HUDEP-2 (cell line): Measurements from ENCODE around the gene ALG6.
A peak's percentile ranks its signal among the peaks of the same experiment; 100 is the strongest.

Experiments
- DNase-seq, 76 experiments: peaks; one replicate each; lab custom pipeline; 2025; ENCODE audit not compliant: unreplicated experiment in 76 of 76; lab: John Stamatoyannopoulos, UW

The ALG6 gene

GRCh38 chr1:63367215-63368103 lies at the start of gene ALG6:
Gene ALG6 (plus strand): TSS chr1:63367627. CDS start chr1:63370978, 3,351 bp downstream.
- peak in 75 of 76 experiments; percentile 36 to 96 (median 88) for DNase-seq

GRCh38 chr1:63317817-63318152 lies 49.6 kb upstream of the ALG6 start:
- no peak for DNase-seq

- no peak for DNase-seq
Measured at GRCh38 chr1:63318201-63318979, 49.0 kb upstream of the ALG6 start.

GRCh38 chr1:63319046-63320021 lies 48.1 kb upstream of the ALG6 start:
- peak in 1 of 76 experiments; percentile 11 for DNase-seq

GRCh38 chr1:63320022-63320721 lies 47.3 kb upstream of the ALG6 start:
- peak in 4 of 76 experiments; percentile 7 to 15 (median 11) for DNase-seq

- DNase-seq, result no peak
Measured at GRCh38 chr1:63321066-63321784, 46.2 kb upstream of the ALG6 start.

GRCh38 chr1:63321785-63322113 lies 45.7 kb upstream of the ALG6 start:
- no peak for DNase-seq

GRCh38 chr1:63322114-63322943 lies 45.1 kb upstream of the ALG6 start, which contains the start of gene FOXD3:
Gene FOXD3 (plus strand): TSS chr1:63322567. CDS start chr1:63323059, 492 bp downstream.
- DNase-seq, result peak in 34 of 76 experiments; percentile 7 to 51 (median 25)

- DNase-seq, result peak in 11 of 76 experiments; percentile 6 to 42 (median 15)
Measured at GRCh38 chr1:63322944-63323864, 44.2 kb upstream of the ALG6 start.

- peak in 1 of 76 experiments; percentile 8 for DNase-seq
Measured at GRCh38 chr1:63323865-63324778, 43.3 kb upstream of the ALG6 start.

- DNase-seq, result no peak
Measured at GRCh38 chr1:63324779-63325119, 42.7 kb upstream of the ALG6 start.

GRCh38 chr1:63325279-63325985 lies 42.0 kb upstream of the ALG6 start:
- peak in 1 of 76 experiments; percentile 5 for DNase-seq

- DNase-seq, result no peak
Measured at GRCh38 chr1:63326106-63326472, 41.3 kb upstream of the ALG6 start.

- no peak for DNase-seq
Measured at GRCh38 chr1:63326473-63327380, 40.7 kb upstream of the ALG6 start.
